Stomach (tissue), 9 donors: ENCODE data around the gene LRTM2. TPM values are rescaled to one million over a fixed set of nuclear protein-coding genes. Genes with fewer than 3 reads are reported as not detected.

Experiments
- DNase-seq, 2 donors: peaks; one replicate each; pipeline versions ENCODE4 v3.0.0 to v3.0.0-alpha.2; 2013 to 2019
- H3K27ac ChIP-seq, 5 donors: fragments of 200-600 bp in 4 of 5; sonication (generic) in 4 of 5; one replicate each; pipeline ENCODE4 v1.5.1; 2013 to 2019; ENCODE audit warnings: mild to moderate bottlenecking in 1 of 5, moderate library complexity in 1 of 5
- H3K27me3 ChIP-seq, 3 donors: fragments of 200-600 bp; sonication (generic); one replicate each; pipeline ENCODE4 v1.5.1; 2017 to 2019; ENCODE audit warnings: mixed run types in 1 of 3
- H3K36me3 ChIP-seq, 4 donors: fragments of 200-600 bp; sonication (generic); 1 replicate in 3 of 4; 2 replicates in 1 of 4; pipeline ENCODE4 v1.5.1; 2016 to 2019
- H3K4me1 ChIP-seq, 4 donors: fragments of 200-600 bp; sonication (generic); one replicate each; pipeline ENCODE4 v1.5.1; 2016 to 2019
- H3K4me3 ChIP-seq, 4 donors: fragments of 200-600 bp; sonication (generic) in 3 of 4; one replicate each; pipeline ENCODE4 v1.5.1; 2016 to 2019; ENCODE audit warnings: mild to moderate bottlenecking in 1 of 4
- H3K9me3 ChIP-seq, 4 donors: fragments of 200-600 bp; sonication (generic); one replicate each; pipeline ENCODE4 v1.5.1; 2016 to 2019
- CTCF ChIP-seq, 7 experiments: fragments of 450-650 bp in 4 of 7; fragments of 200-600 bp in 3 of 7; sonication (generic) in 3 of 7; IDR thresholded peaks; one replicate each; pipeline ENCODE4 v1.5.1; 2016 to 2019; ENCODE audit warnings: antibody characterized with exemption in 7 of 7, control low read depth in 2 of 7, mild to moderate bottlenecking in 1 of 7
- EP300 ChIP-seq: sonication (generic); formaldehyde crosslinking; IDR thresholded peaks from one replicate; pipeline ENCODE4 v1.6.1; 2017; ENCODE audit warnings: antibody characterized with exemption
- POLR2A ChIP-seq, 4 donors: fragments of 450-650 bp; IDR thresholded peaks; one replicate each; pipeline ENCODE4 v1.6.1; 2016; ENCODE audit warnings: antibody characterized with exemption in 4 of 4, control low read depth in 2 of 4, mild to moderate bottlenecking in 1 of 4, moderate library complexity in 1 of 4
- POLR2AphosphoS5 ChIP-seq, 3 donors: sonication (generic); formaldehyde crosslinking; IDR thresholded peaks; one replicate each; pipeline ENCODE4 v1.6.1; 2016; ENCODE audit warnings: antibody characterized with exemption in 3 of 3
- WGBS, 5 donors: extraction: QIAGEN DNeasy Blood & Tissue Kit in 3 of 5; methylation state at CpG; one replicate each; pipeline versions ENCODE4 v1.1.5 to v1.1.7; 2013 to 2018; 5-methylcytosine and 5-hydroxymethylcytosine counted together
- intact Hi-C: fragments of 100-400 bp; cut with DNase I; formaldehyde crosslinking; loops from one replicate; pipeline ENCODE4 v1.15.1; 2023; ENCODE audit warnings: low total_unique reads
- polyA plus RNA-seq, 3 donors: library from polyadenylated mRNA; stranded (reverse); fragments of 200-250 nt; gene quantifications; one replicate each; pipeline ENCODE4 v1.2.3, GENCODE V29; 2013
- total RNA-seq, 5 donors: library from RNA; depleted of rRNA; stranded (reverse); fragments of >200 nt; gene quantifications; one replicate each; pipeline versions ENCODE4 v1.1.0 to v1.2.3, GENCODE V29; 2014 to 2016
- donor health status: healthy with polysubstance abuse.
- donor health status: Bipolar disorder and iron deficiency.
- donor health status: healthy.

Gene LRTM2
- total and polyA plus RNA-seq, 8 donors, result 0.03 TPM; not detected in 7

- no peaks in the 10 kb centered on the region for H3K9me3 ChIP-seq
- no peak for DNase-seq
- peaks cover 0 to 13% (median 4%) of the 10 kb centered on the region in 4 donors for H3K4me1 ChIP-seq
- intact Hi-C loops, result loop anchor here (10.0 kb wide), 1 partner anchor 92 kb away; the partner anchor contains the start of gene CACNA2D4
- H3K27me3 ChIP-seq, result peaks cover 10 to 88% (median 34%) of the 10 kb centered on the region in 3 donors
- 63 to 79% (median 72%) methylated on average over 6 to 11 of the region's 11 CpGs for WGBS, 5 donors
- TF ChIP-seq POLR2A (IDR thresholded peaks at IDR 0.05) (no peak), CTCF (IDR thresholded peaks at IDR 0.05) (no peak), EP300 (no peak), POLR2AphosphoS5 (IDR thresholded peaks at IDR 0.05) (no peak)
- H3K36me3 ChIP-seq, result no peaks in the 10 kb centered on the region
- H3K27ac ChIP-seq, result no peak overlapping the region
- H3K4me3 ChIP-seq, result no peak overlapping the region
These were observed 2.3 kb downstream of the LRTM2 start for GRCh38 chr12:1822699-1823098.

GRCh38 chr12:1823237-1823636 is 2.9 kb downstream of the LRTM2 start:
- Histone ChIP-seq H3K36me3 (no peaks in the 10 kb centered on the region), H3K4me1 (peaks cover 0 to 13% (median 4%) of the 10 kb centered on the region in 4 donors), H3K27ac (no peak overlapping the region), H3K4me3 (no peak overlapping the region), H3K27me3 (peaks cover 10 to 93% (median 37%) of the 10 kb centered on the region in 3 donors), H3K9me3 (no peaks in the 10 kb centered on the region)
- 86 to 94% (median 90%) methylated on average over 7 to 10 of the region's 10 CpGs for WGBS, 5 donors
- DNase-seq, result no peak
- intact Hi-C loops, result loop anchor here (10.0 kb wide), 1 partner anchor 92 kb away; the partner anchor contains the start of gene CACNA2D4
- TF ChIP-seq POLR2AphosphoS5 (IDR thresholded peaks at IDR 0.05) (no peak), CTCF (IDR thresholded peaks at IDR 0.05) (no peak), EP300 (no peak), POLR2A (IDR thresholded peaks at IDR 0.05) (no peak)

GRCh38 chr12:1825382-1826102 is 5.2 kb downstream of the LRTM2 start:
- no peak for DNase-seq
- Histone ChIP-seq H3K4me3 (no peak overlapping the region), H3K4me1 (peaks cover 0 to 7% (median 6%) of the 10 kb centered on the region in 4 donors), H3K9me3 (no peaks in the 10 kb centered on the region), H3K36me3 (no peaks in the 10 kb centered on the region), H3K27ac (no peak overlapping the region), H3K27me3 (peaks cover 10 to 97% (median 30%) of the 10 kb centered on the region in 3 donors)
- WGBS, 5 donors, result 72 to 82% (median 76%) methylated on average over 12 to 14 of the region's 14 CpGs
- no peak for TF ChIP-seq EP300
- no peak for TF ChIP-seq CTCF (IDR thresholded peaks at IDR 0.05)
- TF ChIP-seq POLR2A (IDR thresholded peaks at IDR 0.05), result no peak
- TF ChIP-seq POLR2AphosphoS5 (IDR thresholded peaks at IDR 0.05), result no peak
- intact Hi-C loops, result loop anchor here (10.0 kb wide), 1 partner anchor 89 kb away; the partner anchor contains the start of gene CACNA2D4

- 69 to 78% (median 76%) methylated on average over 12 to 15 of the region's 15 CpGs; no CpG with 5 or more reads in 1 of the 5 donors for WGBS, 5 donors
- DNase-seq, result no peak
- Histone ChIP-seq H3K27ac (no peak overlapping the region), H3K36me3 (no peaks in the 10 kb centered on the region), H3K9me3 (no peaks in the 10 kb centered on the region), H3K4me3 (no peak overlapping the region), H3K4me1 (peaks cover 0 to 13% (median 11%) of the 10 kb centered on the region in 4 donors), H3K27me3 (peaks cover 6 to 97% (median 26%) of the 10 kb centered on the region in 3 donors)
- no peak for TF ChIP-seq EP300
- TF ChIP-seq POLR2AphosphoS5 (IDR thresholded peaks at IDR 0.05), result no peak
- no peak for TF ChIP-seq POLR2A (IDR thresholded peaks at IDR 0.05)
- TF ChIP-seq CTCF (IDR thresholded peaks at IDR 0.05), result no peak
- intact Hi-C loops, result loop anchor here (10.0 kb wide), 1 partner anchor 88 kb away; the partner anchor contains the start of gene CACNA2D4
These were observed 6.0 kb downstream of the LRTM2 start for GRCh38 chr12:1826401-1826800.
